ENCODE data around the gene SPATA13.

GRCh38 chr13:24339937-24340607, 179.6 kb downstream of the SPATA13 start:
- TF ChIP-seq CTCF (IDR thresholded peaks at IDR 0.05; ENCODE audit: extremely low read depth in 1 of 2, insufficient read depth in 1 of 2, low read depth in 1 of 2, low read length in 2 of 2) (no peak), POLR2A (IDR thresholded peaks at IDR 0.05; ENCODE audit: low read depth, low read length) (no peak), POLR2AphosphoS5 (IDR thresholded peaks at IDR 0.05; ENCODE audit: insufficient read depth, low read depth, low read length) (no peak), MAX (IDR thresholded peaks at IDR 0.05; ENCODE audit: insufficient read depth, insufficient read length) (no peak), EZH2 (IDR thresholded peaks at IDR 0.05; ENCODE audit: borderline replicate concordance, low read depth, low read length, severe bottlenecking) (no peak), FOS (IDR thresholded peaks at IDR 0.05; ENCODE audit: borderline replicate concordance, insufficient read depth, low read length) (no peak), GATA2 (IDR thresholded peaks at IDR 0.05; ENCODE audit: insufficient read depth, insufficient read length, low read depth, low read length) (no peak)

Measured in endothelial cell of umbilical vein (primary cell).